Brain microvascular endothelial cell (primary cell): Measurements from ENCODE around the gene ZNF99.

Source experiments
- DNase-seq: peaks from one replicate; pipeline ENCODE4 v3.0.0-alpha.2; 2020
- H3K27ac ChIP-seq: fragments of 250-450 bp; sonication (Bioruptor Pico); 2 replicates; pipeline ENCODE4 v1.5.1; 2020; ENCODE audit warnings: mild to moderate bottlenecking, moderate library complexity
- H3K27me3 ChIP-seq: fragments of 250-450 bp; sonication (Bioruptor Pico); replicated peaks from 2 replicates; pipeline ENCODE4 v1.5.1; 2020; ENCODE audit warnings: mild to moderate bottlenecking
- H3K36me3 ChIP-seq: fragments of 250-450 bp; sonication (Bioruptor Pico); replicated peaks from 2 replicates; pipeline ENCODE4 v1.5.1; 2020; ENCODE audit warnings: mild to moderate bottlenecking
- H3K4me3 ChIP-seq: 2 replicates; pipeline ENCODE4 v1.5.1; 2011; ENCODE audit warnings: low read depth, mild to moderate bottlenecking, control low read depth, low read length, moderate library complexity
- CTCF ChIP-seq: IDR thresholded peaks from 2 replicates; pipeline ENCODE4 v1.5.1; 2011; ENCODE audit warnings: low read depth, mild to moderate bottlenecking, moderate library complexity, low read length, control low read depth, inconsistent platforms; ENCODE audit errors: missing control alignments
- in situ Hi-C: cut with HindIII; loops from 2 replicates; pipeline ENCODE4 v1.10.0; 2017; ENCODE audit warnings: low sequenced_read_pairs, low pct_ligation_motif_present

ZNF99 gene

GRCh38 chr19:22783651-22784410 lies at the start of gene ZNF99:
Gene ZNF99 (minus strand): TSS chr19:22784151. CDS start chr19:22784016, 135 bp downstream.
- no peak for DNase-seq
- Histone ChIP-seq H3K27me3 (no peaks in the 10 kb centered on the region), H3K36me3 (no peaks in the 10 kb centered on the region), H3K4me3 (no peak within 1 kb of the TSS), H3K27ac (no peak within 1 kb of the TSS)
- in situ Hi-C loops = no loop called here
- TF ChIP-seq CTCF = no peak

GRCh38 chr19:22832031-22832762 lies 48.2 kb upstream of the ZNF99 start, which contains the start of gene ZNF723:
Gene ZNF723 (plus strand): TSS chr19:22832291. CDS start chr19:22832380, 89 bp downstream.
- no peak for DNase-seq
- H3K27ac ChIP-seq = no peak within 1 kb of the TSS
- no peak within 1 kb of the TSS for H3K4me3 ChIP-seq
- no peak for TF ChIP-seq CTCF
- no peaks in the 10 kb centered on the region for H3K36me3 ChIP-seq
- in situ Hi-C loops = no loop called here
- H3K27me3 ChIP-seq = no peaks in the 10 kb centered on the region

GRCh38 chr19:22831211-22831610 lies 47.3 kb upstream of the ZNF99 start:
- Histone ChIP-seq H3K27ac (no peak overlapping the region), H3K4me3 (no peak overlapping the region), H3K36me3 (no peaks in the 10 kb centered on the region), H3K27me3 (no peaks in the 10 kb centered on the region)
- in situ Hi-C loops = no loop called here
- no peak for DNase-seq
- TF ChIP-seq CTCF = no peak

- Histone ChIP-seq H3K27ac (no peak overlapping the region), H3K36me3 (no peaks in the 10 kb centered on the region), H3K27me3 (no peaks in the 10 kb centered on the region), H3K4me3 (no peak overlapping the region)
- TF ChIP-seq CTCF = no peak
- DNase-seq = no peak
- in situ Hi-C loops = no loop called here
Observed at GRCh38 chr19:22814124-22814523, 30.2 kb upstream of the ZNF99 start.

GRCh38 chr19:22807061-22807835 lies 23.3 kb upstream of the ZNF99 start:
- Histone ChIP-seq H3K27me3 (no peaks in the 10 kb centered on the region), H3K4me3 (no peak overlapping the region), H3K27ac (no peak overlapping the region), H3K36me3 (no peaks in the 10 kb centered on the region)
- no peak for TF ChIP-seq CTCF
- in situ Hi-C loops = no loop called here
- DNase-seq = no peak
